ENCODE results near the gene KRTAP10-6.

GRCh38 chr21:44618909-44619308 is 26.6 kb upstream of the KRTAP10-6 start:
- TF ChIP-seq POLR2AphosphoS5 (IDR thresholded peaks at IDR 0.05; ENCODE audit: low read depth, low read length) (no peak), SPI1 (IDR thresholded peaks at IDR 0.05; ENCODE audit: low read depth, low read length) (no peak)
